H1 (cell line): ENCODE results near the gene CDRT4. TPM values are rescaled to one million over a fixed set of nuclear protein-coding genes. Genes with fewer than 3 reads are reported as not detected.

Experiments
- FOSL1 ChIP-seq: IDR thresholded peaks from 2 replicates; pipeline ENCODE4 v1.6.1; 2011; ENCODE audit warnings: mild to moderate bottlenecking, low read depth, low read length, moderate library complexity; ENCODE audit not compliant: insufficient read depth
- NANOG ChIP-seq: IDR thresholded peaks from 2 replicates; pipeline ENCODE4 v1.6.1; 2011; ENCODE audit warnings: low read length, low read depth, mild to moderate bottlenecking, inconsistent platforms; ENCODE audit not compliant: insufficient read depth, poor library complexity, severe bottlenecking
- RAD21 ChIP-seq, 2 experiments: IDR thresholded peaks in 1 of 2; conservative IDR thresholded peaks in 1 of 2; 2 replicates each; pipeline ENCODE4 v1.6.1; 2011; ENCODE audit warnings: low read depth in 2 of 2, low read length in 2 of 2, improper control_type of control experiment in 1 of 2, inconsistent platforms in 1 of 2, mild to moderate bottlenecking in 1 of 2, moderate library complexity in 1 of 2
- polyA plus RNA-seq, 7 experiments: library from polyadenylated mRNA; depleted of rRNA in 3 of 7; stranded (reverse) in 5 of 7; unstranded in 2 of 7; fragments of >200 nt in 5 of 7; fragments of 200-250 nt in 2 of 7; gene quantifications; 1 replicate in 5 of 7; 2 replicates in 1 of 7; 4 replicates in 1 of 7; pipeline versions ENCODE4 v1.2.1 to v1.2.3, GENCODE V29; 2011 to 2013; ENCODE audit warnings: missing spikeins in 2 of 7, mixed read lengths in 2 of 7
- total RNA-seq: library from RNA; stranded (reverse); fragmentation: NEBNext Ultra II Directional; extraction: Animal tissue kit (Norgen Biotek cat#: 25700); gene quantifications from 2 replicates; pipeline ENCODE4 v1.2.1, GENCODE V29; 2021
- TF ChIP-seq, protein P1 (sequence below): fragments of 300-600 bp; sonication (generic); IDR thresholded peaks from 2 replicates; pipeline ENCODE4 v1.7.1; 2012; ENCODE audit warnings: low read length, moderate library complexity, mild to moderate bottlenecking, inconsistent platforms; ENCODE audit not compliant: insufficient replicate concordance
- TF ChIP-seq, protein P2 (sequence below): IDR thresholded peaks from 2 replicates; pipeline ENCODE4 v1.6.1; 2011; ENCODE audit warnings: low read depth, mild to moderate bottlenecking, low read length; ENCODE audit not compliant: insufficient read depth

The CDRT4 gene
- total and polyA plus RNA-seq, 2 of the 8 experiments (the other 6 are each of a cell fraction or from before 2014, with no cell fraction given) = 2.6 to 5.6 TPM

DNA sequence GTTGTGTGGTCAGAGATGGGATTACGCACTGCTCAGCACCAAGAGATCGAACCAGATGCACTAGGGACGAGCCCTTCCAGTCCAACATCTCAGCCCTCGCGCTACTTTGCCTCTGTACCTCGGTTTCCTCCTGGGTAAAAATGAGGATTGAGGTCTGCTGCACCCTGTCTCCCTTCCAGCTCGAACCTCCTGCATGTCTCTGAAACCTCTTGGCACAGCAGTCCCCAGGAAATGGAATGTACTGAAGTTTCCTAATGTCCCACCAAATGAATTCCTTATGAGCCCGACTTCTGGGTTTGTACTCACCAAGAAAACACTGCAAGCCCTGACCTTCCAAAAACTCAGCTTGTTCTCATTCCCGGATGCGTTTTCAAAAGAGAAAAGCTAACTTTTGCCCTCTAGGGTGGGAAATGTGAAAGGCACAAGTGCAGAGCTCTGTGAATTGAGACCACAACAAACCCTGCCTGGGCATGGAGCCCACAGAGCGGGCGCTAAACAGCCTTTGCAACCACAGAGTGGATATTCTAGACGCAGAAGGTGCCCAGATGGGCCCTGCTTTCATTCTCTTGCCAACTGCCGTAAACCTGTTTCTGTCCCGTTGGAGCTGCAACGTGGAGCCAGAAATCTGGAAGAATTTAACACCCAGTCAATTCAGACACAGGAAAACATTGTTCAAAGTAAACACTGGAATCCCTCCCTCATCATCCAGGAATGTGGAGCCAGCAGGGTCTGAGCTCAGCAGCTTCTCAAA lies 10.3 kb downstream of the CDRT4 start (continued):
- TF ChIP-seq, protein P1, sequence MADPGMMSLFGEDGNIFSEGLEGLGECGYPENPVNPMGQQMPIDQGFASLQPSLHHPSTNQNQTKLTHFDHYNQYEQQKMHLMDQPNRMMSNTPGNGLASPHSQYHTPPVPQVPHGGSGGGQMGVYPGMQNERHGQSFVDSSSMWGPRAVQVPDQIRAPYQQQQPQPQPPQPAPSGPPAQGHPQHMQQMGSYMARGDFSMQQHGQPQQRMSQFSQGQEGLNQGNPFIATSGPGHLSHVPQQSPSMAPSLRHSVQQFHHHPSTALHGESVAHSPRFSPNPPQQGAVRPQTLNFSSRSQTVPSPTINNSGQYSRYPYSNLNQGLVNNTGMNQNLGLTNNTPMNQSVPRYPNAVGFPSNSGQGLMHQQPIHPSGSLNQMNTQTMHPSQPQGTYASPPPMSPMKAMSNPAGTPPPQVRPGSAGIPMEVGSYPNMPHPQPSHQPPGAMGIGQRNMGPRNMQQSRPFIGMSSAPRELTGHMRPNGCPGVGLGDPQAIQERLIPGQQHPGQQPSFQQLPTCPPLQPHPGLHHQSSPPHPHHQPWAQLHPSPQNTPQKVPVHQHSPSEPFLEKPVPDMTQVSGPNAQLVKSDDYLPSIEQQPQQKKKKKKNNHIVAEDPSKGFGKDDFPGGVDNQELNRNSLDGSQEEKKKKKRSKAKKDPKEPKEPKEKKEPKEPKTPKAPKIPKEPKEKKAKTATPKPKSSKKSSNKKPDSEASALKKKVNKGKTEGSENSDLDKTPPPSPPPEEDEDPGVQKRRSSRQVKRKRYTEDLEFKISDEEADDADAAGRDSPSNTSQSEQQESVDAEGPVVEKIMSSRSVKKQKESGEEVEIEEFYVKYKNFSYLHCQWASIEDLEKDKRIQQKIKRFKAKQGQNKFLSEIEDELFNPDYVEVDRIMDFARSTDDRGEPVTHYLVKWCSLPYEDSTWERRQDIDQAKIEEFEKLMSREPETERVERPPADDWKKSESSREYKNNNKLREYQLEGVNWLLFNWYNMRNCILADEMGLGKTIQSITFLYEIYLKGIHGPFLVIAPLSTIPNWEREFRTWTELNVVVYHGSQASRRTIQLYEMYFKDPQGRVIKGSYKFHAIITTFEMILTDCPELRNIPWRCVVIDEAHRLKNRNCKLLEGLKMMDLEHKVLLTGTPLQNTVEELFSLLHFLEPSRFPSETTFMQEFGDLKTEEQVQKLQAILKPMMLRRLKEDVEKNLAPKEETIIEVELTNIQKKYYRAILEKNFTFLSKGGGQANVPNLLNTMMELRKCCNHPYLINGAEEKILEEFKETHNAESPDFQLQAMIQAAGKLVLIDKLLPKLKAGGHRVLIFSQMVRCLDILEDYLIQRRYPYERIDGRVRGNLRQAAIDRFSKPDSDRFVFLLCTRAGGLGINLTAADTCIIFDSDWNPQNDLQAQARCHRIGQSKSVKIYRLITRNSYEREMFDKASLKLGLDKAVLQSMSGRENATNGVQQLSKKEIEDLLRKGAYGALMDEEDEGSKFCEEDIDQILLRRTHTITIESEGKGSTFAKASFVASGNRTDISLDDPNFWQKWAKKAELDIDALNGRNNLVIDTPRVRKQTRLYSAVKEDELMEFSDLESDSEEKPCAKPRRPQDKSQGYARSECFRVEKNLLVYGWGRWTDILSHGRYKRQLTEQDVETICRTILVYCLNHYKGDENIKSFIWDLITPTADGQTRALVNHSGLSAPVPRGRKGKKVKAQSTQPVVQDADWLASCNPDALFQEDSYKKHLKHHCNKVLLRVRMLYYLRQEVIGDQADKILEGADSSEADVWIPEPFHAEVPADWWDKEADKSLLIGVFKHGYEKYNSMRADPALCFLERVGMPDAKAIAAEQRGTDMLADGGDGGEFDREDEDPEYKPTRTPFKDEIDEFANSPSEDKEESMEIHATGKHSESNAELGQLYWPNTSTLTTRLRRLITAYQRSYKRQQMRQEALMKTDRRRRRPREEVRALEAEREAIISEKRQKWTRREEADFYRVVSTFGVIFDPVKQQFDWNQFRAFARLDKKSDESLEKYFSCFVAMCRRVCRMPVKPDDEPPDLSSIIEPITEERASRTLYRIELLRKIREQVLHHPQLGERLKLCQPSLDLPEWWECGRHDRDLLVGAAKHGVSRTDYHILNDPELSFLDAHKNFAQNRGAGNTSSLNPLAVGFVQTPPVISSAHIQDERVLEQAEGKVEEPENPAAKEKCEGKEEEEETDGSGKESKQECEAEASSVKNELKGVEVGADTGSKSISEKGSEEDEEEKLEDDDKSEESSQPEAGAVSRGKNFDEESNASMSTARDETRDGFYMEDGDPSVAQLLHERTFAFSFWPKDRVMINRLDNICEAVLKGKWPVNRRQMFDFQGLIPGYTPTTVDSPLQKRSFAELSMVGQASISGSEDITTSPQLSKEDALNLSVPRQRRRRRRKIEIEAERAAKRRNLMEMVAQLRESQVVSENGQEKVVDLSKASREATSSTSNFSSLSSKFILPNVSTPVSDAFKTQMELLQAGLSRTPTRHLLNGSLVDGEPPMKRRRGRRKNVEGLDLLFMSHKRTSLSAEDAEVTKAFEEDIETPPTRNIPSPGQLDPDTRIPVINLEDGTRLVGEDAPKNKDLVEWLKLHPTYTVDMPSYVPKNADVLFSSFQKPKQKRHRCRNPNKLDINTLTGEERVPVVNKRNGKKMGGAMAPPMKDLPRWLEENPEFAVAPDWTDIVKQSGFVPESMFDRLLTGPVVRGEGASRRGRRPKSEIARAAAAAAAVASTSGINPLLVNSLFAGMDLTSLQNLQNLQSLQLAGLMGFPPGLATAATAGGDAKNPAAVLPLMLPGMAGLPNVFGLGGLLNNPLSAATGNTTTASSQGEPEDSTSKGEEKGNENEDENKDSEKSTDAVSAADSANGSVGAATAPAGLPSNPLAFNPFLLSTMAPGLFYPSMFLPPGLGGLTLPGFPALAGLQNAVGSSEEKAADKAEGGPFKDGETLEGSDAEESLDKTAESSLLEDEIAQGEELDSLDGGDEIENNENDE = no peak
- TF ChIP-seq RAD21 (IDR thresholded peaks at IDR 0.05 in 1 of 2, conservative IDR thresholded peaks at IDR 0.05 in 1 of 2; ENCODE audit: low read depth in 2 of 2, low read length in 2 of 2) (peak in 1 of 2 experiments; percentile 13; a peak in 1 of 4 replicates), FOSL1 (no peak), NANOG (no peak)
- TF ChIP-seq, protein P2, sequence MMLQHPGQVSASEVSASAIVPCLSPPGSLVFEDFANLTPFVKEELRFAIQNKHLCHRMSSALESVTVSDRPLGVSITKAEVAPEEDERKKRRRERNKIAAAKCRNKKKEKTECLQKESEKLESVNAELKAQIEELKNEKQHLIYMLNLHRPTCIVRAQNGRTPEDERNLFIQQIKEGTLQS = no peak
